Measurements from ENCODE around the gene MGRN1.

Gene MGRN1

GRCh38 chr16:4612977-4613635, 11.5 kb upstream of the MGRN1 start:
- peaks cover 69% of the 10 kb centered on the region for H3K79me2 ChIP-seq (ENCODE audit: insufficient read depth, low read length)
- no peaks in the 10 kb centered on the region for H3K9me3 ChIP-seq (ENCODE audit: insufficient read depth, low read length, severe bottlenecking)
- H3K4me3 ChIP-seq (ENCODE audit: low read depth in 1 of 2, low read length in 2 of 2), result peak overlapping the region; percentile 36 to 66; a peak in 3 of 4 replicates
- TF ChIP-seq EZH2 (IDR thresholded peaks at IDR 0.05; ENCODE audit: borderline replicate concordance, low read depth, low read length, severe bottlenecking) (no peak), CTCF (IDR thresholded peaks at IDR 0.05; ENCODE audit: borderline replicate concordance, extremely low read depth, low read length, poor library complexity, severe bottlenecking) (no peak)
- H3K4me2 ChIP-seq (ENCODE audit: insufficient read depth, low read length), result peak overlapping the region; percentile 92
- peaks cover 46% of the 10 kb centered on the region for H3K4me1 ChIP-seq (ENCODE audit: insufficient read depth, low read length)
- H3K36me3 ChIP-seq (ENCODE audit: insufficient read depth, low read length), result peaks cover 27% of the 10 kb centered on the region
- ATAC-seq (ENCODE audit: insufficient read depth, low read depth), result no peak
- peak overlapping the region; percentile 54 for H3K27ac ChIP-seq (ENCODE audit: low read length)
- H3K27me3 ChIP-seq (ENCODE audit: insufficient read depth, low read length, poor library complexity), result no peaks in the 10 kb centered on the region
- peak overlapping the region; percentile 82 for H3K9ac ChIP-seq (ENCODE audit: low read depth, low read length)
- no peak for DNase-seq
- H4K20me1 ChIP-seq (ENCODE audit: insufficient read depth, low read length), result peaks cover 55% of the 10 kb centered on the region
- no peak overlapping the region for H2AFZ ChIP-seq (ENCODE audit: low read depth, low read length)

- Histone ChIP-seq H3K9ac (ENCODE audit: low read depth, low read length) (peak overlapping the region; percentile 82), H3K27me3 (ENCODE audit: insufficient read depth, low read length, poor library complexity) (no peaks in the 10 kb centered on the region), H3K4me2 (ENCODE audit: insufficient read depth, low read length) (peak overlapping the region; percentile 92), H3K4me1 (ENCODE audit: insufficient read depth, low read length) (peaks cover 52% of the 10 kb centered on the region), H3K9me3 (ENCODE audit: insufficient read depth, low read length, severe bottlenecking) (no peaks in the 10 kb centered on the region), H4K20me1 (ENCODE audit: insufficient read depth, low read length) (peaks cover 48% of the 10 kb centered on the region), H3K27ac (ENCODE audit: low read length) (peak overlapping the region; percentile 87), H3K79me2 (ENCODE audit: insufficient read depth, low read length) (peaks cover 77% of the 10 kb centered on the region), H2AFZ (ENCODE audit: low read depth, low read length) (peak overlapping the region; percentile 87), H3K4me3 (ENCODE audit: low read depth in 1 of 2, low read length in 2 of 2) (peak overlapping the region; percentile 36 to 66; a peak in 3 of 4 replicates), H3K36me3 (ENCODE audit: insufficient read depth, low read length) (peaks cover 20% of the 10 kb centered on the region)
- no peak for ATAC-seq (ENCODE audit: insufficient read depth, low read depth)
- TF ChIP-seq EZH2 (IDR thresholded peaks at IDR 0.05; ENCODE audit: borderline replicate concordance, low read depth, low read length, severe bottlenecking) (no peak), CTCF (IDR thresholded peaks at IDR 0.05; ENCODE audit: borderline replicate concordance, extremely low read depth, low read length, poor library complexity, severe bottlenecking) (peak; percentile 12)
- peak; percentile 45 for DNase-seq
Observed at GRCh38 chr16:4613636-4614570, 10.7 kb upstream of the MGRN1 start.

GRCh38 chr16:4614571-4615383, 9.8 kb upstream of the MGRN1 start, which contains the start of gene UBALD1:
TSS of gene UBALD1 (minus strand) at chr16:4614888. CDS start at chr16:4614797, 91 bp downstream.
- peak; percentile 73 for ATAC-seq (ENCODE audit: insufficient read depth, low read depth)
- H3K27ac ChIP-seq (ENCODE audit: low read length), result peak within 1 kb of the TSS; percentile 87
- H3K4me3 ChIP-seq (ENCODE audit: low read depth in 1 of 2, low read length in 2 of 2), result peak within 1 kb of the TSS; percentile 36 to 66; a peak in 3 of 4 replicates

More at GRCh38 chr16:4614571-4615383, 9.8 kb upstream of the MGRN1 start, which contains the start of gene UBALD1:
- H2AFZ ChIP-seq (ENCODE audit: low read depth, low read length), result peak within 1 kb of the TSS; percentile 87
- H3K27me3 ChIP-seq (ENCODE audit: insufficient read depth, low read length, poor library complexity), result no peaks in the 10 kb centered on the region
- H4K20me1 ChIP-seq (ENCODE audit: insufficient read depth, low read length), result peaks cover 40% of the 10 kb centered on the region
- peaks cover 12% of the 10 kb centered on the region; the same call in 1 of the 2 replicates for H3K36me3 ChIP-seq (ENCODE audit: insufficient read depth, low read length)
- H3K9ac ChIP-seq (ENCODE audit: low read depth, low read length), result peak within 1 kb of the TSS; percentile 82
- peak within 1 kb of the TSS; percentile 92 for H3K4me2 ChIP-seq (ENCODE audit: insufficient read depth, low read length)
- peak; percentile 85 for DNase-seq
- peaks cover 54% of the 10 kb centered on the region for H3K4me1 ChIP-seq (ENCODE audit: insufficient read depth, low read length)
- peaks cover 79% of the 10 kb centered on the region for H3K79me2 ChIP-seq (ENCODE audit: insufficient read depth, low read length)
- no peaks in the 10 kb centered on the region for H3K9me3 ChIP-seq (ENCODE audit: insufficient read depth, low read length, severe bottlenecking)
- TF ChIP-seq EZH2 (IDR thresholded peaks at IDR 0.05; ENCODE audit: borderline replicate concordance, low read depth, low read length, severe bottlenecking), result no peak
- TF ChIP-seq CTCF (IDR thresholded peaks at IDR 0.05; ENCODE audit: borderline replicate concordance, extremely low read depth, low read length, poor library complexity, severe bottlenecking), result peak; percentile 2
